HEK293 (cell line): Measurements from ENCODE around the gene PARS2.

ENCODE experiments used
- CTCF ChIA-PET: fragments of 350-600 bp; formaldehyde crosslinking; extraction: SDS; loops from one replicate; lab custom pipeline; 2021; ENCODE audit warnings: antibody characterized with exemption; lab: Yijun Ruan, JAX
- POLR2A ChIA-PET: fragments of 300-600 bp; formaldehyde crosslinking; extraction: SDS; loops from one replicate; lab custom pipeline; 2020; ENCODE audit warnings: antibody characterized with exemption, inconsistent platforms; lab: Yijun Ruan, JAX
- H3K27ac ChIP-seq: fragments of 200-500 bp; sonication (Bioruptor generic); 2 replicates; pipeline ENCODE4 v1.5.1; 2014; ENCODE audit warnings: low read depth, low read length, control low read depth, inconsistent platforms; ENCODE audit errors: extremely low read depth
- H3K36me3 ChIP-seq, 2 experiments: fragments of 200-500 bp in 1 of 2; sonication (Bioruptor generic) in 1 of 2; 1 replicate in 1 of 2; 2 replicates in 1 of 2; pipeline ENCODE4 v1.5.1; 2014 to 2017; ENCODE audit warnings: inconsistent platforms in 2 of 2, low read length in 2 of 2; ENCODE audit not compliant: control insufficient read depth in 2 of 2, insufficient read depth in 1 of 2
- H3K4me1 ChIP-seq: fragments of 200-500 bp; sonication (Bioruptor generic); 2 replicates; pipeline ENCODE4 v1.5.1; 2014; ENCODE audit warnings: mild to moderate bottlenecking, low read length, inconsistent platforms; ENCODE audit not compliant: control insufficient read depth, insufficient read depth
- H3K4me3 ChIP-seq: 2 replicates; pipeline ENCODE4 v1.5.1; 2011; ENCODE audit warnings: low read depth, mild to moderate bottlenecking, control low read depth, low read length, moderate library complexity
- H3K9me3 ChIP-seq: fragments of 200-500 bp; sonication (Bioruptor generic); 2 replicates; pipeline ENCODE4 v1.5.1; 2014; ENCODE audit warnings: low read depth, low read length, inconsistent platforms; ENCODE audit not compliant: control insufficient read depth, insufficient read depth
- EGR2 ChIP-seq: fragments of 450-650 bp; formaldehyde crosslinking; IDR thresholded peaks from 2 replicates; pipeline ENCODE4 v1.5.1; 2016; ENCODE audit warnings: low read depth, missing biosample characterization, missing genetic modification characterization
- GLIS1 ChIP-seq: fragments of 450-650 bp; formaldehyde crosslinking; IDR thresholded peaks from 2 replicates; pipeline ENCODE4 v1.5.1; 2016; ENCODE audit warnings: missing biosample characterization, missing genetic modification characterization
- KLF1 ChIP-seq: fragments of 450-650 bp; formaldehyde crosslinking; IDR thresholded peaks from 2 replicates; pipeline ENCODE4 v1.5.1; 2016; ENCODE audit warnings: missing biosample characterization, missing genetic modification characterization
- MEIS1 ChIP-seq: sonication (generic); formaldehyde crosslinking; IDR thresholded peaks from 2 replicates; pipeline ENCODE4 v1.8.1; 2022; ENCODE audit warnings: missing genetic modification reagents, mild to moderate bottlenecking, borderline replicate concordance
- SP3 ChIP-seq: fragments of 450-650 bp; formaldehyde crosslinking; IDR thresholded peaks from 2 replicates; pipeline ENCODE4 v1.5.1; 2016; ENCODE audit warnings: missing biosample characterization, missing genetic modification characterization
- ZFHX2 ChIP-seq: fragments of 450-650 bp; formaldehyde crosslinking; conservative IDR thresholded peaks from 2 replicates; pipeline ENCODE4 v1.5.1; 2016; ENCODE audit warnings: missing biosample characterization, missing genetic modification characterization
- ZNF121 ChIP-seq: fragments of 450-650 bp; formaldehyde crosslinking; IDR thresholded peaks from 2 replicates; pipeline ENCODE4 v1.5.1; 2016; ENCODE audit warnings: missing biosample characterization, missing genetic modification characterization
- ZNF175 ChIP-seq: fragments of 450-650 bp; formaldehyde crosslinking; IDR thresholded peaks from 2 replicates; pipeline ENCODE4 v1.5.1; 2016; ENCODE audit warnings: missing biosample characterization, missing genetic modification characterization
- ZNF223 ChIP-seq: fragments of 450-650 bp; formaldehyde crosslinking; IDR thresholded peaks from 2 replicates; pipeline ENCODE4 v1.5.1; 2016; ENCODE audit warnings: missing biosample characterization, missing genetic modification characterization
- ZNF623 ChIP-seq: fragments of 450-650 bp; formaldehyde crosslinking; IDR thresholded peaks from 2 replicates; pipeline ENCODE4 v1.5.1; 2016; ENCODE audit warnings: missing biosample characterization, missing genetic modification characterization
- ZNF624 ChIP-seq: fragments of 450-650 bp; formaldehyde crosslinking; IDR thresholded peaks from 2 replicates; pipeline ENCODE4 v1.5.1; 2017; ENCODE audit warnings: missing biosample characterization, missing genetic modification characterization
- ZNF701 ChIP-seq: fragments of 450-650 bp; formaldehyde crosslinking; IDR thresholded peaks from 2 replicates; pipeline ENCODE4 v1.5.1; 2016; ENCODE audit warnings: missing biosample characterization, missing genetic modification characterization
- ZNF830 ChIP-seq: fragments of 450-650 bp; IDR thresholded peaks from 2 replicates; pipeline ENCODE4 v1.5.0; 2018; ENCODE audit warnings: missing biosample characterization, missing genetic modification characterization, low read depth, mild to moderate bottlenecking, moderate library complexity
- TF ChIP-seq, protein P1 (sequence below): IDR thresholded peaks from 2 replicates; pipeline ENCODE4 v1.6.1; 2011; ENCODE audit warnings: mild to moderate bottlenecking, low read depth, low read length, borderline replicate concordance
- TF ChIP-seq, protein P2 (sequence below): fragments of 450-650 bp; formaldehyde crosslinking; IDR thresholded peaks from 2 replicates; pipeline ENCODE4 v1.5.1; 2016; ENCODE audit warnings: missing biosample characterization, missing genetic modification characterization
- TF ChIP-seq, protein P3 (sequence below): fragments of 450-650 bp; formaldehyde crosslinking; IDR thresholded peaks from 2 replicates; pipeline ENCODE4 v1.5.1; 2016; ENCODE audit warnings: missing biosample characterization, missing genetic modification characterization
- TF ChIP-seq, protein P4 (sequence below): fragments of 450-650 bp; formaldehyde crosslinking; IDR thresholded peaks from 2 replicates; pipeline ENCODE4 v1.5.1; 2016; ENCODE audit warnings: missing biosample characterization, missing genetic modification characterization

PARS2 gene

DNA sequence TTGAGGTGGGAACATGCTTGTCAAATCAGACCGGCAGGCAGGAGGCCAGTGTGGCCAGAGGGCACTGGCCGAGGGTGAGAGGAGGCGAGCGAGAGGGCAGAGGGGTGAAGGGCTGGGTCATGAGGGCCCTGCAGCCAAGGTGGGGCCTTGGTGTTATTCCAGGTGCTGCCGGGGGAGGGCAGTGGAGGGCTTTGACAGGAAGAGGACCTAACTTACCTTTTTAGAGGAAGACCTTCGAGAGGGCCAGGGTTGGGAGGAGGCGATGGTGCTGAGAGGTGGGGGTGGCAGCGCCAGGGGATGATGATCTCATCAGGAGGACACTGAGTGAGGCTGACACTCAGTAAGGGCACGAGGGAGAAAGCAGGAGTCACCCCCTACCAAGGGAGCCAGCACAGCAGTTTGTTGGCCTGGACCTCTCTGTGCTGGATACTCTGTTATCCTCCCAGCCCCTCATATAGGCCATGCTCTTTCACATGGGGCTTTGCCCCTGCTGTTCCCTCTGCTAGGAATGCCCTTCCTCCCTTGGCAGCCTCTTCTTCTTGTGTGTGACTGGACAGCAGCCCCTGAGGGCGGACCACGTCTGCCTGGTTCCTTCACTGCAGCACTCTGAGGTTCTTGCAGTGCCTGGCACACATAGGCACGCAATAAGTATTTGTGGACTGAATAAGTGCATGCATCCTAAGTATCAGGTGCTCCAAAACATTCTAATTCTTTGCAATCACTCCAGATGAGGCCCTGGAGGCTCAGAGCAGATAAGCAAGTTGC lies 44.3 kb upstream of the PARS2 start:
- no peaks in the 10 kb centered on the region for H3K36me3 ChIP-seq
- TF ChIP-seq ZNF624 (tag by site-specific recombination) (no peak), ZFHX2 (tag by site-specific recombination) (0 out of 2 replicates have a peak, but pooled peaks have one; percentile 8), GLIS1 (tag by site-specific recombination) (peak; percentile 32; the same call in 1 of the 2 replicates)
- TF ChIP-seq, protein P1, sequence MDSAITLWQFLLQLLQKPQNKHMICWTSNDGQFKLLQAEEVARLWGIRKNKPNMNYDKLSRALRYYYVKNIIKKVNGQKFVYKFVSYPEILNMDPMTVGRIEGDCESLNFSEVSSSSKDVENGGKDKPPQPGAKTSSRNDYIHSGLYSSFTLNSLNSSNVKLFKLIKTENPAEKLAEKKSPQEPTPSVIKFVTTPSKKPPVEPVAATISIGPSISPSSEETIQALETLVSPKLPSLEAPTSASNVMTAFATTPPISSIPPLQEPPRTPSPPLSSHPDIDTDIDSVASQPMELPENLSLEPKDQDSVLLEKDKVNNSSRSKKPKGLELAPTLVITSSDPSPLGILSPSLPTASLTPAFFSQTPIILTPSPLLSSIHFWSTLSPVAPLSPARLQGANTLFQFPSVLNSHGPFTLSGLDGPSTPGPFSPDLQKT: no peak
- H3K27ac ChIP-seq: no peak overlapping the region
- H3K4me3 ChIP-seq: no peak overlapping the region
- H3K4me1 ChIP-seq: no peaks in the 10 kb centered on the region
- H3K9me3 ChIP-seq: no peaks in the 10 kb centered on the region
- ChIA-PET POLR2A (interaction anchor here (0.6 kb wide), 1 partner anchor 320 kb away, joined by 3 read pairs; no protein-coding TSS in a partner anchor), CTCF (interaction anchor here (0.5 to 2.1 kb wide), 13 partner anchors 10 to 1323 kb away, joined by 3 to 12 read pairs (median 4); no protein-coding TSS in a partner anchor)

DNA sequence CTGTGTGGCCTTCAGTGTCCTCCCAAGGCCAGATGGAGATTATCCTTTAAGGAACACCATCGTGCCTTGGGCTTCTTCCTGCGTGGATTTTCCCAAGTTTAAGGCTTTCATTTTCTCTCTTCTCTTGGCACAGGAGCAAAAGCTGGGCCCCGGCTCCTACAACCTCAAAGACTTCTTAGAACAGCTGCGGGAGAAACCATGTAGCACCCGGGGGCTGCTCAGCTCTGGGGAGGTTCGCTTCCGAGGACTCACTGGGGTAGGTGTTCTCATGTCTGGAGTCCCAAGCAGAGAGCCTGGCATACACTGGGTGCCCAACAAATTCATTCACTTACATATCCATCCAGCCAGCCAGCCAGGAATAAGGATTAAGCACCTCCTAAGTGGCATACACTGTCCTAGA lies 43.4 kb upstream of the PARS2 start:
- no peak overlapping the region for H3K27ac ChIP-seq
- H3K36me3 ChIP-seq: no peaks in the 10 kb centered on the region
- ChIA-PET POLR2A (no interaction called here), CTCF (interaction anchor here (0.6 to 2.9 kb wide), 5 partner anchors 10 to 102 kb away, joined by 3 to 7 read pairs (median 4); no protein-coding TSS in a partner anchor)
- no peaks in the 10 kb centered on the region for H3K9me3 ChIP-seq
- no peak overlapping the region for H3K4me3 ChIP-seq
- H3K4me1 ChIP-seq: no peaks in the 10 kb centered on the region
- TF ChIP-seq SP3 (tag by site-specific recombination) (no peak), ZNF175 (no peak), ZNF121 (no peak)

DNA sequence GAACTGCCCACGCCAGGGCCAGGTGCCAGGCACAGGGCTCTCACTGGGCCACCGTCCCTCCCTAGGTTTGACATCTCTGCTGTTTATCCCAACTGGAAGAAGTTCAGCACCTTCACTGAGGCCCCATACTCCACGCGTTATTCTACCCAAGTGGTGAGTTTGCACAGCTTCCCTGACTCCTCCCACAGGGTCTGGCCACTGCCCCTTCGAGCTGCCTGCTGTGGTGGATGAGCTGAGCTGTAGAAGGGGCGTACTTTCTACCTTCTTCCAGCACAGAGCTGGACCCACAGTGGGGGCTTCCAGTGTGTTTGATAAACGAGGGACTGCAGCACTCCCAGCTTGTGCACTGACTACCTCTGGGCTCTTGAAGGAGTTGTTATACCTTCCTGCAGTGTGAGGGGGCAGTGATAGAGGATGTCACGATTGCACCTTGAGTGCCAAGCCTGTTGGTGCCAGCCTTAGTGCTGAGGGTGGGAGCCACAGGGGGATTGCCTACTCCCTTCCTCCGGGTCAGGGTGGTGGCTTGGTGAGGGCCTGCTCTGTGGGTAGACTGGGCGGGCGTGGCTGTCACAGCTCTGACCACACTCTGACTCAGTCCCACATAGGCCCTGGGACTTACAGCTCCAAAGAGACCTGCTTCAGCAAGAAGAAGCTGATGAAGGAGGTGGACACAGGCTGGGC lies 42.7 kb upstream of the PARS2 start:
- no peak overlapping the region for H3K4me3 ChIP-seq
- no peak overlapping the region for H3K27ac ChIP-seq
- ChIA-PET POLR2A (no interaction called here), CTCF (interaction anchor here (0.6 to 2.9 kb wide), 7 partner anchors 10 to 725 kb away, joined by 3 to 7 read pairs (median 3); no protein-coding TSS in a partner anchor)
- H3K9me3 ChIP-seq: no peaks in the 10 kb centered on the region
- no peaks in the 10 kb centered on the region for H3K36me3 ChIP-seq
- H3K4me1 ChIP-seq: no peaks in the 10 kb centered on the region
- TF ChIP-seq ZNF175: no peak
- TF ChIP-seq ZNF701 (tag by site-specific recombination): no peak
- TF ChIP-seq, protein P2, sequence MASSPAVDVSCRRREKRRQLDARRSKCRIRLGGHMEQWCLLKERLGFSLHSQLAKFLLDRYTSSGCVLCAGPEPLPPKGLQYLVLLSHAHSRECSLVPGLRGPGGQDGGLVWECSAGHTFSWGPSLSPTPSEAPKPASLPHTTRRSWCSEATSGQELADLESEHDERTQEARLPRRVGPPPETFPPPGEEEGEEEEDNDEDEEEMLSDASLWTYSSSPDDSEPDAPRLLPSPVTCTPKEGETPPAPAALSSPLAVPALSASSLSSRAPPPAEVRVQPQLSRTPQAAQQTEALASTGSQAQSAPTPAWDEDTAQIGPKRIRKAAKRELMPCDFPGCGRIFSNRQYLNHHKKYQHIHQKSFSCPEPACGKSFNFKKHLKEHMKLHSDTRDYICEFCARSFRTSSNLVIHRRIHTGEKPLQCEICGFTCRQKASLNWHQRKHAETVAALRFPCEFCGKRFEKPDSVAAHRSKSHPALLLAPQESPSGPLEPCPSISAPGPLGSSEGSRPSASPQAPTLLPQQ (tag by site-specific recombination): no peak
- TF ChIP-seq ZFHX2 (tag by site-specific recombination): peak; percentile 32; the same call in 1 of the 2 replicates
- TF ChIP-seq, protein P3, sequence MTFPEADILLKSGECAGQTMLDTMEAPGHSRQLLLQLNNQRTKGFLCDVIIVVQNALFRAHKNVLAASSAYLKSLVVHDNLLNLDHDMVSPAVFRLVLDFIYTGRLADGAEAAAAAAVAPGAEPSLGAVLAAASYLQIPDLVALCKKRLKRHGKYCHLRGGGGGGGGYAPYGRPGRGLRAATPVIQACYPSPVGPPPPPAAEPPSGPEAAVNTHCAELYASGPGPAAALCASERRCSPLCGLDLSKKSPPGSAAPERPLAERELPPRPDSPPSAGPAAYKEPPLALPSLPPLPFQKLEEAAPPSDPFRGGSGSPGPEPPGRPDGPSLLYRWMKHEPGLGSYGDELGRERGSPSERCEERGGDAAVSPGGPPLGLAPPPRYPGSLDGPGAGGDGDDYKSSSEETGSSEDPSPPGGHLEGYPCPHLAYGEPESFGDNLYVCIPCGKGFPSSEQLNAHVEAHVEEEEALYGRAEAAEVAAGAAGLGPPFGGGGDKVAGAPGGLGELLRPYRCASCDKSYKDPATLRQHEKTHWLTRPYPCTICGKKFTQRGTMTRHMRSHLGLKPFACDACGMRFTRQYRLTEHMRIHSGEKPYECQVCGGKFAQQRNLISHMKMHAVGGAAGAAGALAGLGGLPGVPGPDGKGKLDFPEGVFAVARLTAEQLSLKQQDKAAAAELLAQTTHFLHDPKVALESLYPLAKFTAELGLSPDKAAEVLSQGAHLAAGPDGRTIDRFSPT (tag by site-specific recombination): no peak
- TF ChIP-seq EGR2 (tag by site-specific recombination): 0 out of 2 replicates have a peak, but pooled peaks have one; percentile 16
- TF ChIP-seq, protein P4, sequence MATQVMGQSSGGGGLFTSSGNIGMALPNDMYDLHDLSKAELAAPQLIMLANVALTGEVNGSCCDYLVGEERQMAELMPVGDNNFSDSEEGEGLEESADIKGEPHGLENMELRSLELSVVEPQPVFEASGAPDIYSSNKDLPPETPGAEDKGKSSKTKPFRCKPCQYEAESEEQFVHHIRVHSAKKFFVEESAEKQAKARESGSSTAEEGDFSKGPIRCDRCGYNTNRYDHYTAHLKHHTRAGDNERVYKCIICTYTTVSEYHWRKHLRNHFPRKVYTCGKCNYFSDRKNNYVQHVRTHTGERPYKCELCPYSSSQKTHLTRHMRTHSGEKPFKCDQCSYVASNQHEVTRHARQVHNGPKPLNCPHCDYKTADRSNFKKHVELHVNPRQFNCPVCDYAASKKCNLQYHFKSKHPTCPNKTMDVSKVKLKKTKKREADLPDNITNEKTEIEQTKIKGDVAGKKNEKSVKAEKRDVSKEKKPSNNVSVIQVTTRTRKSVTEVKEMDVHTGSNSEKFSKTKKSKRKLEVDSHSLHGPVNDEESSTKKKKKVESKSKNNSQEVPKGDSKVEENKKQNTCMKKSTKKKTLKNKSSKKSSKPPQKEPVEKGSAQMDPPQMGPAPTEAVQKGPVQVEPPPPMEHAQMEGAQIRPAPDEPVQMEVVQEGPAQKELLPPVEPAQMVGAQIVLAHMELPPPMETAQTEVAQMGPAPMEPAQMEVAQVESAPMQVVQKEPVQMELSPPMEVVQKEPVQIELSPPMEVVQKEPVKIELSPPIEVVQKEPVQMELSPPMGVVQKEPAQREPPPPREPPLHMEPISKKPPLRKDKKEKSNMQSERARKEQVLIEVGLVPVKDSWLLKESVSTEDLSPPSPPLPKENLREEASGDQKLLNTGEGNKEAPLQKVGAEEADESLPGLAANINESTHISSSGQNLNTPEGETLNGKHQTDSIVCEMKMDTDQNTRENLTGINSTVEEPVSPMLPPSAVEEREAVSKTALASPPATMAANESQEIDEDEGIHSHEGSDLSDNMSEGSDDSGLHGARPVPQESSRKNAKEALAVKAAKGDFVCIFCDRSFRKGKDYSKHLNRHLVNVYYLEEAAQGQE (tag by site-specific recombination): no peak
- peak; percentile 62; the same call in 1 of the 2 replicates for TF ChIP-seq KLF1 (tag by site-specific recombination)
- TF ChIP-seq ZNF623 (tag by site-specific recombination): no peak
- TF ChIP-seq ZNF223 (tag by site-specific recombination): no peak
- TF ChIP-seq, protein P1: no peak
- no peak for TF ChIP-seq ZNF830 (tag by site-specific recombination)
- TF ChIP-seq MEIS1: no peak
